ENCODE results near the gene ARHGAP23.

Gene ARHGAP23

GRCh38 chr17:38557836-38558727 is 129.8 kb downstream of the ARHGAP23 start:
- peak; percentile 74 for DNase-seq

GRCh38 chr17:38558728-38559050 is 130.4 kb downstream of the ARHGAP23 start:
- DNase-seq = no peak

- DNase-seq = peak; percentile 35
Observed at GRCh38 chr17:38559051-38559879, 131.0 kb downstream of the ARHGAP23 start.

- no peak for DNase-seq
Observed at GRCh38 chr17:38559880-38560230, 131.6 kb downstream of the ARHGAP23 start.

- no peak for DNase-seq
Observed at GRCh38 chr17:38560503-38561318, 132.4 kb downstream of the ARHGAP23 start.

- no peak for DNase-seq
Observed at GRCh38 chr17:38561416-38562214, 133.4 kb downstream of the ARHGAP23 start.

Data from NCI-H2029 treated with DMSO at 0.1 percent for 48 hours (cell line).